Lower leg skin (tissue), 4 donors: ENCODE data around the gene CCDC51. TPM values are rescaled to one million over a fixed set of nuclear protein-coding genes. Genes with fewer than 3 reads are reported as not detected.
"Not testable (repeated sequence)": the region's sequence is repeated elsewhere in the genome, so short reads cannot be mapped to it uniquely, and the experiment has no call there.

Experiments used
- DNase-seq, 2 donors: peaks; one replicate each; pipeline ENCODE4 v3.0.0-alpha.2; 2019; ENCODE audit warnings: low spot score in 2 of 2
- H3K4me3 ChIP-seq: fragments of 200-600 bp; sonication (generic); 2 replicates; pipeline ENCODE4 v1.5.1; 2017; ENCODE audit warnings: mild to moderate bottlenecking, low read depth; ENCODE audit not compliant: poor library complexity, severe bottlenecking
- CTCF ChIP-seq, 3 donors: fragments of 450-650 bp; IDR thresholded peaks; one replicate each; pipeline ENCODE4 v1.5.1; 2016; ENCODE audit warnings: antibody characterized with exemption in 3 of 3, mild to moderate bottlenecking in 3 of 3, moderate library complexity in 2 of 3
- POLR2A ChIP-seq, 2 donors: fragments of 450-650 bp; IDR thresholded peaks; one replicate each; pipeline ENCODE4 v1.6.1; 2016 to 2017; ENCODE audit warnings: antibody characterized with exemption in 2 of 2, mild to moderate bottlenecking in 1 of 2, moderate library complexity in 1 of 2
- WGBS, 2 donors: methylation state at CpG; one replicate each; pipeline ENCODE4 v1.1.5; 2018; 5-methylcytosine and 5-hydroxymethylcytosine counted together
- intact Hi-C: fragments of 100-400 bp; cut with DNase I; formaldehyde crosslinking; loops from one replicate; pipeline ENCODE4 v1.15.0; 2023; ENCODE audit warnings: low total_unique reads
- total RNA-seq, 4 donors: library from RNA; depleted of rRNA; stranded (reverse); fragments of >200 nt; gene quantifications; one replicate each; pipeline ENCODE4 v1.1.0, GENCODE V29; 2016

The CCDC51 gene
- total RNA-seq, 4 donors from 2014 or later = 6.7 to 17.1 (median 11.6) TPM

- intact Hi-C loops = loop anchor here (10.0 kb wide), 1 partner anchor 80 kb away; no protein-coding TSS in a partner anchor
- 84 to 93% methylated on average over 11 to 12 of the region's 17 CpGs for whole genome bisulfite sequencing, 2 donors
- TF ChIP-seq POLR2A (IDR thresholded peaks at IDR 0.05) (no peak), CTCF (IDR thresholded peaks at IDR 0.05) (no peak)
These were observed 24.8 kb upstream of the CCDC51 start for GRCh38 chr3:48464713-48465221.

GRCh38 chr3:48463703-48464102 lies 23.8 kb upstream of the CCDC51 start:
- no peak overlapping the region for H3K4me3 ChIP-seq
- DNase-seq = no peak
- intact Hi-C loops = loop anchor here (10.0 kb wide), 1 partner anchor 81 kb away; no protein-coding TSS in a partner anchor
- TF ChIP-seq CTCF (IDR thresholded peaks at IDR 0.05) (no peak), POLR2A (IDR thresholded peaks at IDR 0.05) (no peak)
- 81 to 88% methylated on average over 7 to 9 of the region's 9 CpGs for WGBS, 2 donors

More at GRCh38 chr3:48464713-48465221, 24.8 kb upstream of the CCDC51 start:
- H3K4me3 ChIP-seq = no peak overlapping the region
- DNase-seq = no peak

- 89 to 92% methylated on average over 7 of the region's 7 CpGs for WGBS, 2 donors
- DNase-seq, H3K4me3 ChIP-seq: not testable (repeated sequence)
- intact Hi-C loops = loop anchor here (10.0 kb wide), 1 partner anchor 83 kb away; no protein-coding TSS in a partner anchor
These were observed 21.8 kb upstream of the CCDC51 start for GRCh38 chr3:48461767-48462166.

GRCh38 chr3:48460517-48460902 lies 20.6 kb upstream of the CCDC51 start:
- WGBS, 2 donors = 80 to 90% methylated on average over 3 of the region's 3 CpGs
- intact Hi-C loops = loop anchor here (10.0 kb wide), 1 partner anchor 84 kb away; no protein-coding TSS in a partner anchor
- TF ChIP-seq CTCF (IDR thresholded peaks at IDR 0.05) = no peak
- TF ChIP-seq POLR2A (IDR thresholded peaks at IDR 0.05) = no peak

GRCh38 chr3:48459773-48460516 lies 20.0 kb upstream of the CCDC51 start:
- intact Hi-C loops = loop anchor here (10.0 kb wide), 1 partner anchor 85 kb away; no protein-coding TSS in a partner anchor
- 48 to 63% methylated on average over 7 of the region's 7 CpGs for WGBS, 2 donors
- H3K4me3 ChIP-seq = no peak overlapping the region
- TF ChIP-seq CTCF (IDR thresholded peaks at IDR 0.05) = no peak
- TF ChIP-seq POLR2A (IDR thresholded peaks at IDR 0.05) = no peak
- no peak for DNase-seq

More at GRCh38 chr3:48460517-48460902, 20.6 kb upstream of the CCDC51 start:
- no peak for DNase-seq
- H3K4me3 ChIP-seq = no peak overlapping the region

GRCh38 chr3:48459331-48459730 lies 19.4 kb upstream of the CCDC51 start:
- no peak for DNase-seq
- intact Hi-C loops = no loop called here
- H3K4me3 ChIP-seq = no peak overlapping the region

More at GRCh38 chr3:48459331-48459730, 19.4 kb upstream of the CCDC51 start:
- TF ChIP-seq POLR2A (IDR thresholded peaks at IDR 0.05) = no peak
- TF ChIP-seq CTCF (IDR thresholded peaks at IDR 0.05) = no peak
- 78 to 81% methylated on average over 3 of the region's 3 CpGs for WGBS, 2 donors
